Stimulated activated CD8-positive, alpha-beta memory T cell treated with anti-CD3 and anti-CD28 coated beads, Interleukin-4, amount 100 ng/mL, for 48 hours (primary cell): ENCODE results near the gene HMGB3.
"Not testable (repeated sequence)": the region's sequence is repeated elsewhere in the genome, so short reads cannot be mapped to it uniquely, and the experiment has no call there.

Source experiments
- DNase-seq: peaks from one replicate; pipeline ENCODE4 v3.0.0-alpha.2; 2020

HMGB3 gene

GRCh38 chrX:150982788-150983520, at the start of gene HMGB3:
Gene HMGB3, plus strand, starts transcription at chrX:150983335. Its CDS starts 2,265 bp downstream, at chrX:150985600.
- DNase-seq: peak; percentile 85

DNA sequence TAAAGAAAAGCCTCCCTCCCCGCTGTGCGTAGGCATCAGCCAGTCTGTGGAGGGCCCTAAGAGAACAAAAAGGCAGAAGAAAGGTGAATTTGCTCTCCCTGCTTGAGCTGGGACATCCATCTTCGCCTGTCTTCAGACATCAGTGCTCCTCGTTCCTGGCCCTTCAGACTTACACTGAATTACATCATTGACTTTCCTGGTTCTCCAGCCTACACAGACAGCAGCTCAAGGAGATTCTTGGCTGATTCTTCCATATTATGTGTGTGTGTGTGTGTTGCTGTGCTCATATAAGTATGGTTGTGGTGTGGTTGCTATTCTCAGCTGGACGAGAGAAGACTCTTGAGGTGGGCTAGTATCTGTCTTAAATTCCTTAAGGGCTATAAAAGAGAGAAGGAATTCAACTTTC, 49.2 kb upstream of the HMGB3 start:
- no peak for DNase-seq

DNA sequence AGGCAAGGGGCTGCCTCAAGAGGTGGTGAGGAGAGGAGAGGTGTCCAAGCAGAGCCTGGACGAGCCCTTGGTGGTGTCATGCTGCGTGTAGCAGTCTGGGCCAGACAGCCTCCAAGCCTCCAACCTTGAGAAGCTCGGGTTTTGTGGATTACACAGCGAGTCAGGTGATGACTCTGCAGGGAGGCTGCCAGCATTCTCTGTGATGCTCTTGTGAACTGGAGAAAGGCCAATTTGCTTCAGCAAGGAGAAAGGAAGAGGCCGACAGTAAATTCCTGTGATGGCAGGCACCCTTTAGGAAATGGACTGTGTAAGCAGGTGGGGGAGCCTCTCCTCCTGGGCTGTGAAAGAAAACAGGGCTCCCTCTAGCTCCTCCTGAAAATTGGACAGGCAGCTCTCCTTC, 48.7 kb upstream of the HMGB3 start:
- DNase-seq: no peak

DNA sequence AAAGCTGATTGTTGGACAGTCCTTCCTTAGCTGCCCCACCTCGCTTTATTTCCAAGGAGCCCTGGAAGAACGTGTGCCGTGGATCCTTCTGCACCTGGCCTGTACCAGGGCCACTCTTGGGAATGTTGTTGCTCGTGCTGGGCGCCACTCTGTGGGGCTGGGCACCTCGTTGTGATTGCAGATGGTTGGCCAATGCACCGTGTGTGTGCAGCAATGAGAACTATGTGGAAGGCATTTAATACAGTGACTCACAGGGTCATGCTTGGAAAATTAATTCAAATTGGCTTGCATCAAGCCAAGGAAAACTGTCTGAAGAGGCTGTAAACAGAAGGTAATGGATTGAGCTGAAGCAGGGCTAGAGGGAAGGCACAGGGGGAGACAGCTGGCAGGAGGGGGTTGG, 47.7 kb upstream of the HMGB3 start:
- DNase-seq: no peak

DNA sequence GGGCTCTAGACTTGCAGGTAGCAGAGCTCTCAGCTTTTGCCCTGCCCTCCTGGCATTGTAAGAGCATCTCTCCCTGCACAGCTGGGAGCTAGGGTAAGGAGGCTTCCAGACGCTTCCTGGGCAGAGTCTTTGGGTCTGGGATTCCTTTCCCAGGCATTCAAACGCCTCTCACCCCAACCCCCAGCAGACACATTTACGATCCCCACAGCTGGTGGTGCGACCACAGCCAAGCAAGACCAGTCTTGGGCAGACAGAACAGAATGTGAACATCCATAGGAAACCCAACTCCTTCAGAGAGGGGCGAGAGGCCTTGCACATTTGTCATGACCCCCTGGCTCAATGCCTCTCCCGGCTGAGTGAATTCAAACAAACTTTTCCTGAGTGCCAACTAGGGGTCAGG, 46.6 kb upstream of the HMGB3 start:
- no peak for DNase-seq

- DNase-seq: no peak
Measured at GRCh38 chrX:150940844-150941495, 42.2 kb upstream of the HMGB3 start.

DNA sequence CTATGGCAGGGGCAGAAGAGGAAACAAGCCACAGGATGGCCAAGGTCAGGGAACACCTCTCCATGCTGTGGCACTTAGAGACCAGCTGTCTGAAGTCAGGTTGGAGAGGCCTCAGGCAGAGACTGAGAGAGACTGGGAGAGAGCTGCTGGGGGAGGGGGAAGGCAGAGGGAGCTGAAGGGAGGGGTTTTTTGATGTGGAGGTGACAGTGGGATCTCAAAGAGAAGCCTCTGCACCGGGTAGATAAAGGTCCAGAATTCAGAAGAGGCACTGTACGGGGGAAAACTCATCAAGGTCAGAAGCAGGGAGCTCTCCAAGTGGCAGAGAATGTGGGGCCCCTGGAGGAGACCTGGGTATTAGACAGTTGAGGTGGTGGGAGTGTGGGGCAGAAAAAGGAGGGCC, 41.6 kb upstream of the HMGB3 start:
- DNase-seq: no peak

DNA sequence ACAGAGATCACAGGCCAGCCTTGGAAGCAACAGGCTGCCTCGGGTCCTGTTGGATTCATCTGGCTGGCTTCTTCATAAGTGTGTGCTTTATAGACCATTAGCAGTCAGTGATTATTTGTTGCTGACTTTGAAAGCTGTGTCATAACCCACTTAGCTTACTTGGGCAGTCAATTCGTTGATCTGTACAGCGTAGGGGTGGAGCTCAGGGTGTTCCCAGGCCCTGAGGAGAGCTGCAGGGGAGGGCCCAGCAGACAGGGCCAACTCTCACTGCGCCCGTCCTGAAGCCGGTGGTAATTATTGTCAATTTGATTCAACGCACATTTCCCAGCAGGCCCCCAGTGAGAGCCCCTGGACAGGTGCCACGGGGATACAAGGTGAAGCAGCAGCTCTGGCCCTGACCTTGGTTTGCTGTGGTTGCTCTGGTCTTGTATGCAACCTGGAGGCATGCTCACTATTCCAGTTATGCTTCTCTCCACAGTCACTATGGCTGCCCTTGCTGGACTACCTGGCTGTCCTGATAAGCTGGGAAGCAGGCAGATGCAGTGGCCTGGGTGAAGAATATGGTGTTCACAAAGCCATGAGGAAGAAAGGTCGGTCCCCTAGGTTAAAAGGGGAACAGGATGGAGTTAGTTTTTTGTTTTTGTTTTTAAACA, 40.1 kb upstream of the HMGB3 start:
- no peak for DNase-seq

- DNase-seq: no peak
Measured at GRCh38 chrX:150944233-150944632, 38.9 kb upstream of the HMGB3 start.

- no peak for DNase-seq
Measured at GRCh38 chrX:150954951-150955350, 28.2 kb upstream of the HMGB3 start.

GRCh38 chrX:150955590-150955989, 27.5 kb upstream of the HMGB3 start:
- DNase-seq: no peak

GRCh38 chrX:150958177-150958576, 25.0 kb upstream of the HMGB3 start:
- no peak for DNase-seq

DNA sequence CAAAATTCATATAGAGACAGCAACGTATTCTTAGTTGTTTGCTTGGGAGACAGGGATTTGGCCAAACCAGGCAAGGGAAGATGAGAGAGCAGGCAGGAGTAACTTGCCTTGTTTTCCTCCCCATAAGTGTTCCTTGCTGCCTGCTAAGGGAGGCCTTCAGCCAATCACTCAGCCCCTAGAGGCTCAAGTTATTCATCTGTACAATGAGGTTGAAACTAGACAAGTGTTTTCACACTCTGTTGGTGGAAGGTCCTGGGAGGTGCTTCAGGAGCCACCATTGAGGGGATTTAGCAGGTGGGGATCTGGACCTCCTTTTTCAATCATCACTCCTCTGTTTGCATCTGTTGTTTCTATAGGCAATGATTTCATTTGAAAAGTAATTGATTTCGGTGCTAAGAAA, 23.6 kb upstream of the HMGB3 start:
- DNase-seq: no peak

- DNase-seq: no peak
Measured at GRCh38 chrX:150961631-150962030, 21.5 kb upstream of the HMGB3 start.

GRCh38 chrX:150964416-150964815, 18.7 kb upstream of the HMGB3 start:
- not testable (repeated sequence) for DNase-seq

DNA sequence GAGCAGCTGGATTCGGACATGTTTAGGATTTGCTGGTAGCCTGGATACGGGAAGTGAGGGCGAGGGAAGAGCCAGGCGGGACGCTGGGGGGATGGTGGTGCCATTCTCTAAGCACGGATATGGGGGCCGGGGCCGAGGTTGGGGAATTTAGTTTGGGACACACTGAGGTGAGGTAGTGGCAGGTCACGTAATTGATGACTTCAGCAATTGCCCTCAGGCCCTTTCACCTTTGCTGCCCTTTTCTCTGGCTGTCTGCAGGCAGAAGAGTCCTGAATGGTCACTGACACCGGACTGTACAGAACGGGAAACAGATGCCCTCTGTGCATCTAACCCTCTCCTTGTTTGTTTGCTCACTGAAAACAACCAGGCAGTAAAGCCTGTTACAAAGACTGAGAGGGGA, 16.9 kb upstream of the HMGB3 start:
- DNase-seq: no peak

DNA sequence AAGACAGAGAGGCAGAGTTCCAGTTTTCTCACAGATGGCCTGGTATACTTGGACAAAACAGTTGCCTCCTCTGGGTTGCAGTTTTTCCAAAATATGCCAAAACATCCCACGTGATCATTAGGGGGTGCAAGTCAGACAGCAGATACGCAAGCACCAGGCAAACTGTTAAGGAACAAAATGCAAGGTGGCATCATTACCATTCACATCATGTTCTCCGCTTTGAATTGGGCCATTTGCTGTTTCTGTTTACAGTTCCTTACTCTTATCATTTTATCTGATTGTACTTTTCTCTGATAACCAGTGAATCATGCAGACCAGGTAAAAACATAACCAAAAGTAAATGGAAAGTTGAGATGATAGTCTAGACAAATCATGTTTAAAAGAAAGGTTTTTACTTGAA, 16.4 kb upstream of the HMGB3 start:
- no peak for DNase-seq

- DNase-seq: no peak
Measured at GRCh38 chrX:150967786-150968185, 15.3 kb upstream of the HMGB3 start.

DNA sequence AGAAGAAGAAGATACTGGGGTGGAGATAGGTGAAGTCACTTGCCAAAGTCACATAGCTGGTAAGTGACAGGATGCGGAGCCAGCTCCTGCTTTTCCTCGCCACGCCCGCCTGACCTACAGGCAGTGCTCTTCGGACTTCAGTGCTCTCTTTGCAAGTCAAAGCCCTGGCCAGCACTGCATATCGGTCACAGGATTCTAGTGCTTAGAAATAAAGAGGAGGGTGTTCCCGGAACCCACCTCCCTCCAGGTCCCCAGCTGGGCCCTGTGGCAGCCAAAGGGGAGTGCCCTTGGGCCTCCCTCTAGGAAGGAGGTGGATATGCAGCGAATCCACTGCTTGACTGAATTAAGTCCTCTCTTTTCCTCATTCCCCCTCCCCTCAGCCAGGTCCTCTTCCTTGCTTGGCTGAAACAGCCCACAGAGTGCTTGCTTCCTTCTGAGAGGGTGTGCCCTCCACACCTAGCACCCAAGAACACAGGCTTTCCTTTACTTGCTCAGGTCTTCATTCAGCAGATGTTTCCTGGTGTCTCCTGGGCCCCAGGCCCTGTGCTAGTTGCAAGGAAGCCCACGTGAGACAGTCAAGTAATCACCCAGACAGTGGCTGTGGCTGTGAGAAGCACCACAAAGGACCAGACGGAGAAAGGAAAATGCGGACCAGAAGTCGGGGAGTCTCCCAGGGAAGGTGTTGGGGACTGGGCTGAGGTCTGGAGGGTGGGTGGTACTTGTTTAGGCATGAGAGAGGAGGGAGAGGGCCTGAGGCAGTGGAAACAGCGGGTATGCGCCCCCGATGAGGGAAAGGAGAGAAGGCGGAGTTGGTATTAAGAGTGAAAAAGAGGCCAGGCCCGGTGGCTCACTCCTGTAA, 14.0 kb upstream of the HMGB3 start:
- no peak for DNase-seq

DNA sequence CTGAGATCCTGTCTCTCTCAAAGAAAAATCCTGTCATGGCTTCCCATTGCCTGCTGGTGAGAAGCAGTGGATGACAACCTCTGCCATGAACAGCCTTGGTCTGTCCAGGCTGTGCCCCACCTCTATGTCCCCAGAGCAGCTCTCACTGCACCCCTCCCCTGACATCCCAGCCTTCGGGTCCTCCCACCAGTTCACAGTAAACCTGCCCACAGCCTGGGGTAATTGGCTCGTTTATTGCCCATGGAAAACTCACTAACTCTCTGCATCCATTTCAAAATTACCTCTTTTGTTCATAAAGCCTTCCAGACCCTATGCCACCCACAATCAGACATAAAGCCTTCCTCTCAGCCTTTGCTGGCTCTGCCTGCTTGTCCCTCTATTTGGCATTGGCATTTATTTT, 10.7 kb upstream of the HMGB3 start:
- no peak for DNase-seq

DNA sequence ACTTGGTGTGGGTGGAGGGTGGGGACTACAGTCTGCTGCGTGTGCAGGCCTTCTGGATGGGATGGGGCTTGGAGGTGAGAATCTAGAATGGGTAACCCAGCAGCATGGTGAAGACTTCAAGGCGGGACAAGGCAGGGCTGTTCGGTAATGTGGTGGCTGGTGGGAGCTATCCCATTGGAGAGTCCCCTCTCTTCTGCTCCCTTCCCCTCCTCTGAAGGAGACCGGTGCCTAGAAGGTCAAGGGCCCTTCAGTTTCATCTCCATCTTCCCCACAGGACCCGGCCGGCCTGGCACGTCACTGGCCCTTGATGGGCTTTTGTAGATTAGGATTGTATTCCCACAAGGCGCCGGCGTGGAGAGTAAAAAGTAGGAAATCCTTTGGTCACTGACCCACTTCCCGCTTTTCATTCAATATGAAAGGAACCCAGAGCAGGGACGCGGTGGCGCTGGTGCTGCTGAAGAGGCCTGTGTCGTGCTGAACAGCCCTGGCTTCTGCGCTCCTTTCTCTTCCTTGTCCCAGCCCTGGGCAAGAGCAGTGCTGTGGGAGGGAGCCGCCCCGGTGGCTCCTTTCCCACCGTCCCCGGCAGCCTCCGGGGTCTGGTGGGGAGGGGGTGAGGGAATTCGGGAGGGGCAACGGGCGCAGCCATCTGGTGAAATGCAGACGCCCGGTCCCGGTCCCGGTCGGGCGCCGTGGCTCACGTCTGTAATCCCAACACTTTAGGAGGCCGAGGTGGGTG, 7.3 kb upstream of the HMGB3 start:
- no peak for DNase-seq

DNA sequence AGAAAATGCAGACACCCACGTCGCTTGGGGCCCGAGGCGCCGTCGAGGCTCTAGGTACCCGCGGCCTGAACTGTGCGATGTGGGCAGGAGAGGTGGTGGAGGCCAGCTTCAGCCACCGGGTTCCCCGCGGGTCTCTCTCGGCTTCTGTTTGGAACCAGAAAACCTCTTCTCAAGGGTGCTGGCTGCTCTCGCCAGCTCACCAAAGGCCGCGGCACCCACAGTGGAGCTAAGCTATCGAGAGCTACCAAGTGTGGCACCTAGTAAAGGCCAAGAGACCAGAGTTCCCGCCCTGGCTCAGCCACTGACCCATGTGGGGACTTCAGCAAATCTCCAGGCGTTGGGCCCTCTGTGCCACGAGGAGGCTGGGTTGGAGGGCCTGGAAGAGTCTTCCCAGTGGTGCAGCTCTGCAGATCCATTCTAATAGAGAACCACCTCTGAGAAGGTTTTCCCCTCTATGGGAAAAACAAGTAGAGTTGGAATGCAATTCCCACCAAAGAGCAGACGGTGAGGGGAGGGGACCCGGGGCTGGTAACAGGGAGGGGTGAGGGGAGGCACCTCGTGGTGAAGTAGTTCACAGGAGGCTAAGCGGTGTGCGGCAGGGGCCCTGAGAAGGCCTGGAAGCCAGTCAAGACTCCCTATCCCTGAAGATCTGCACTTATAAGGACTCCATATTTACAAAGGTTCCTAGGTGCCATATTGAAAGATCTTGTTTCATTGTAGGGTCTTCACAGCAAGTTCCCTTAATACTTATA, 5.5 kb upstream of the HMGB3 start:
- no peak for DNase-seq
